GM18909 (cell line): Measurements from ENCODE around the gene CDC37.
A peak's percentile ranks its signal among the peaks of the same experiment; 100 is the strongest.
"Not testable (repeated sequence)": the region's sequence is repeated elsewhere in the genome, so short reads cannot be mapped to it uniquely, and the experiment has no call there.

ENCODE experiments used
- ATAC-seq: cut with Tn5 transposase; IDR thresholded peaks from one replicate; pipeline ENCODE4 v1.9.1; 2021; ENCODE audit warnings: mild to moderate bottlenecking; ENCODE audit not compliant: unreplicated experiment, poor library complexity

CDC37 gene

GRCh38 chr19:10398819-10399218 lies 4.5 kb downstream of the CDC37 start:
- no peak for ATAC-seq

- ATAC-seq, result no peak
These were observed 7.4 kb downstream of the CDC37 start for GRCh38 chr19:10395917-10396316.

- ATAC-seq, result no peak
These were observed 7.9 kb downstream of the CDC37 start for GRCh38 chr19:10395436-10395835.

- ATAC-seq, result no peak
These were observed 8.3 kb downstream of the CDC37 start for GRCh38 chr19:10395003-10395402.

GRCh38 chr19:10393137-10393536 lies 10.2 kb downstream of the CDC37 start:
- no peak for ATAC-seq

GRCh38 chr19:10392120-10392519 lies 11.2 kb downstream of the CDC37 start:
- no peak for ATAC-seq

- no peak for ATAC-seq
These were observed 12.6 kb downstream of the CDC37 start for GRCh38 chr19:10390652-10391286.

- no peak for ATAC-seq
These were observed 13.5 kb downstream of the CDC37 start for GRCh38 chr19:10389863-10390262.

- no peak for ATAC-seq
These were observed 14.4 kb downstream of the CDC37 start for GRCh38 chr19:10388957-10389356.

GRCh38 chr19:10384580-10384979 lies 18.8 kb downstream of the CDC37 start:
- no peak for ATAC-seq

GRCh38 chr19:10383223-10383499 lies 20.2 kb downstream of the CDC37 start:
- ATAC-seq, result not testable (repeated sequence)

- ATAC-seq, result peak; percentile 92
These were observed 22.8 kb downstream of the CDC37 start, which contains the start of gene TYK2 for GRCh38 chr19:10380313-10381102. TYK2 (minus strand) TSS chr19:10380572; CDS start chr19:10378406, 2,166 bp downstream.

GRCh38 chr19:10379880-10380312 lies 23.4 kb downstream of the CDC37 start:
- ATAC-seq, result no peak

GRCh38 chr19:10378124-10378523 lies 25.2 kb downstream of the CDC37 start:
- ATAC-seq, result no peak

- not testable (repeated sequence) for ATAC-seq
These were observed 26.2 kb downstream of the CDC37 start for GRCh38 chr19:10377140-10377640.

GRCh38 chr19:10374931-10375330 lies 28.4 kb downstream of the CDC37 start:
- ATAC-seq, result no peak

GRCh38 chr19:10372690-10373089 lies 30.7 kb downstream of the CDC37 start:
- ATAC-seq, result no peak

- no peak for ATAC-seq
These were observed 35.1 kb downstream of the CDC37 start for GRCh38 chr19:10368101-10368803.

- not testable (repeated sequence) for ATAC-seq
These were observed 36.3 kb downstream of the CDC37 start for GRCh38 chr19:10366950-10367512.

GRCh38 chr19:10365518-10365917 lies 37.8 kb downstream of the CDC37 start:
- no peak for ATAC-seq

GRCh38 chr19:10364644-10365043 lies 38.7 kb downstream of the CDC37 start:
- ATAC-seq, result no peak
